ENCODE measurements around the gene DIAPH1.

The DIAPH1 gene

DNA sequence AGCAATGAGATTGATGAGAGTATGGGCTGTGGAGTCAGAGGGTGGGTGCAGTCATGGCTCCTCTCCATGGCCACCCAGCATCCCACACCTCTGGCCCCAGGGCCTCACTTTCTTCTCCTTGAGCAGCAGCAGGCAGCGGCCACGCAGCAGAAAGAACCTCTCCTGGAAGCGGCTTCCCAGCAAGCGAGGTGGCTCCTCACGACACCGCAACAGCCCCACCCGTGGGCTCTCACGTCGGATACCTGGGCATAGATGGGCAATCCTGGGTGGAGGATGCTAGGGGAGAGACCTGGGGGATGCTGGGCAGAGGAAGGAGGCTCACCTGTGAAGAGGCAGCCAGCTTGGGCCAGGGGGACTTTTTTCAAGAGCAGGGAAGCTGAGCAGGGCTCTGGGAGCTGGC lies 37.6 kb upstream of the DIAPH1 start:
- H3K4ac ChIP-seq (ENCODE audit: low read depth in 1 of 2, low read length in 2 of 2): no peak overlapping the region
- H2BK12ac ChIP-seq (ENCODE audit: low read length in 2 of 2): no peak overlapping the region
- no peak overlapping the region for H2BK15ac ChIP-seq (ENCODE audit: low read depth, poor library complexity, severe bottlenecking)
- H3K9ac ChIP-seq (ENCODE audit: low read length): no peak overlapping the region
- H2BK120ac ChIP-seq (ENCODE audit: low read depth, low read length): no peak overlapping the region
- H3K27ac ChIP-seq (ENCODE audit: low read length, poor library complexity, severe bottlenecking): no peak overlapping the region
- H2AFZ ChIP-seq (ENCODE audit: low read depth, low read length): no peak overlapping the region
- no peaks in the 10 kb centered on the region for H3K27me3 ChIP-seq (ENCODE audit: control insufficient read depth in 1 of 2, insufficient read depth in 1 of 2, low read length in 2 of 2)
- H3K79me1 ChIP-seq (replicated peaks; ENCODE audit: low read length, poor library complexity, severe bottlenecking): no peaks in the 10 kb centered on the region
- no peak overlapping the region for H2BK5ac ChIP-seq (ENCODE audit: low read depth, low read length, poor library complexity, severe bottlenecking)
- no peak overlapping the region for H3K4me3 ChIP-seq (ENCODE audit: insufficient read depth in 1 of 2, low read depth in 1 of 2, low read length in 2 of 2)
- H3K9me3 ChIP-seq (ENCODE audit: control insufficient read depth, low read length): no peaks in the 10 kb centered on the region
- no peak for DNase-seq
- peaks cover 18% of the 10 kb centered on the region for H3K4me1 ChIP-seq (ENCODE audit: control insufficient read depth, insufficient read depth, low read depth, low read length)
- peaks cover 31% of the 10 kb centered on the region in 2 experiments for H3K36me3 ChIP-seq (ENCODE audit: control insufficient read depth in 1 of 2, insufficient read depth in 2 of 2, low read depth in 1 of 2, low read length in 2 of 2)
- no peak overlapping the region for H3K18ac ChIP-seq (ENCODE audit: low read depth in 1 of 2, low read length in 2 of 2)
- over 99% methylated on average over 9 of the region's 9 CpGs for WGBS
- no peak overlapping the region for H3K23ac ChIP-seq (ENCODE audit: low read length in 2 of 2)
- H2AK5ac ChIP-seq (ENCODE audit: low read length, severe bottlenecking): peak overlapping the region; percentile 7
- no peak overlapping the region for H3K4me2 ChIP-seq (ENCODE audit: low read length, poor library complexity, severe bottlenecking)
- H3K14ac ChIP-seq (ENCODE audit: low read length in 2 of 2): no peak overlapping the region
- H4K8ac ChIP-seq (ENCODE audit: low read length): no peak overlapping the region
- no peak overlapping the region for H4K91ac ChIP-seq (ENCODE audit: low read length)

DNA sequence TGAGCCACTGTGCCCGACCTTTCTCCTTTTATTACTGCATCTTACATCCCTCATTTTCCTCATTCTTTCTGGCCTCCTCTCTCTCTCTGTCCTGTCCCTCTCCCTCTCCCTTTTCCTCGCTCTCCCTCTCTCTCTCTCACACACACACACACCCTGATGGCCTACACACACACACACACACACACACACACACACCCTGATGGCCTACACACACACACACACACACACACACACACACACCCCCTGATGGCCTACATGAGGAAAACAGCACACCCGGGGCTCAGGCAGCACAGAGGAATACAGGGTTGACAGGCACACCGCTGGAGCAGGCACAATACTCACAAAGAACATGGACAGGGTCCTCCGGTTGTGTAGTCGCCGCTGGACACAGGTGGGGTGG lies 36.2 kb upstream of the DIAPH1 start:
- H3K79me1 ChIP-seq (replicated peaks; ENCODE audit: low read length, poor library complexity, severe bottlenecking): peaks cover 11% of the 10 kb centered on the region
- no peak overlapping the region for H3K18ac ChIP-seq (ENCODE audit: low read depth in 1 of 2, low read length in 2 of 2)
- H2AFZ ChIP-seq (ENCODE audit: low read depth, low read length): no peak overlapping the region
- no peaks in the 10 kb centered on the region for H3K9me3 ChIP-seq (ENCODE audit: control insufficient read depth, low read length)
- H3K9ac ChIP-seq (ENCODE audit: low read length): no peak overlapping the region
- H3K14ac ChIP-seq (ENCODE audit: low read length in 2 of 2): no peak overlapping the region
- no peaks in the 10 kb centered on the region for H3K27me3 ChIP-seq (ENCODE audit: control insufficient read depth in 1 of 2, insufficient read depth in 1 of 2, low read length in 2 of 2)
- WGBS: 91% methylated on average over 7 of the region's 7 CpGs
- H3K4ac ChIP-seq (ENCODE audit: low read depth in 1 of 2, low read length in 2 of 2): no peak overlapping the region
- no peak for DNase-seq
- H4K8ac ChIP-seq (ENCODE audit: low read length): no peak overlapping the region
- peaks cover 27 to 31% of the 10 kb centered on the region in 2 experiments for H3K36me3 ChIP-seq (ENCODE audit: control insufficient read depth in 1 of 2, insufficient read depth in 2 of 2, low read depth in 1 of 2, low read length in 2 of 2)
- H2BK12ac ChIP-seq (ENCODE audit: low read length in 2 of 2): no peak overlapping the region
- peaks cover 27% of the 10 kb centered on the region for H3K4me1 ChIP-seq (ENCODE audit: control insufficient read depth, insufficient read depth, low read depth, low read length)
- H3K23ac ChIP-seq (ENCODE audit: low read length in 2 of 2): no peak overlapping the region
- H2BK120ac ChIP-seq (ENCODE audit: low read depth, low read length): no peak overlapping the region
- H3K4me3 ChIP-seq (ENCODE audit: insufficient read depth in 1 of 2, low read depth in 1 of 2, low read length in 2 of 2): no peak overlapping the region
- no peak overlapping the region for H2AK5ac ChIP-seq (ENCODE audit: low read length, severe bottlenecking)
- no peak overlapping the region for H2BK5ac ChIP-seq (ENCODE audit: low read depth, low read length, poor library complexity, severe bottlenecking)
- H2BK15ac ChIP-seq (ENCODE audit: low read depth, poor library complexity, severe bottlenecking): no peak overlapping the region
- no peak overlapping the region for H4K91ac ChIP-seq (ENCODE audit: low read length)
- H3K27ac ChIP-seq (ENCODE audit: low read length, poor library complexity, severe bottlenecking): no peak overlapping the region
- no peak overlapping the region for H3K4me2 ChIP-seq (ENCODE audit: low read length, poor library complexity, severe bottlenecking)

DNA sequence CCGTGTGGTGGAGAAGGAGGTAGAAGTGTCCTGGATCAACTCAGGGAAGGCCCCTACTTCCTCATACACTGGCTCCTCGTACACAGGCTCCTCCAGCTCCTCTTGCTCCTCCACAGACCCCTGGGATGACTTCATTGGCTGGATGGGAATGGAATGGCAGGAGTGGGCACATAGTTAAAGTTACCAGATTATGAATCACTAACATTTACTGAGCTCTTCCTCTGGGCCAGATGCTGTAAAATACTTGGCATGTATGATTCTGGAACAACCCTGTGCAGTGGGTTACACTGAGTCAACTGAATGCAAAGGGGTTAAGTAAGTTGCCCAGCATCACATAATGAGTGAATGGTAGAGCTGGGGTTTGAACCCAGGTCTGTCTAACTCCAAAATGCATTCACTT lies 35.5 kb upstream of the DIAPH1 start:
- Histone ChIP-seq H3K36me3 (ENCODE audit: control insufficient read depth in 1 of 2, insufficient read depth in 2 of 2, low read depth in 1 of 2, low read length in 2 of 2) (peaks cover 24 to 29% of the 10 kb centered on the region in 2 experiments), H3K4me2 (ENCODE audit: low read length, poor library complexity, severe bottlenecking) (no peak overlapping the region), H3K23ac (ENCODE audit: low read length in 2 of 2) (no peak overlapping the region), H3K9me3 (ENCODE audit: control insufficient read depth, low read length) (no peaks in the 10 kb centered on the region), H2AFZ (ENCODE audit: low read depth, low read length) (no peak overlapping the region), H4K8ac (ENCODE audit: low read length) (no peak overlapping the region), H3K4me3 (ENCODE audit: insufficient read depth in 1 of 2, low read depth in 1 of 2, low read length in 2 of 2) (no peak overlapping the region), H3K9ac (ENCODE audit: low read length) (no peak overlapping the region), H2BK15ac (ENCODE audit: low read depth, poor library complexity, severe bottlenecking) (no peak overlapping the region), H2AK5ac (ENCODE audit: low read length, severe bottlenecking) (no peak overlapping the region), H2BK120ac (ENCODE audit: low read depth, low read length) (no peak overlapping the region), H3K14ac (ENCODE audit: low read length in 2 of 2) (no peak overlapping the region), H3K79me1 (replicated peaks; ENCODE audit: low read length, poor library complexity, severe bottlenecking) (peaks cover 16% of the 10 kb centered on the region), H4K91ac (ENCODE audit: low read length) (no peak overlapping the region), H3K4me1 (ENCODE audit: control insufficient read depth, insufficient read depth, low read depth, low read length) (peaks cover 32% of the 10 kb centered on the region), H3K18ac (ENCODE audit: low read depth in 1 of 2, low read length in 2 of 2) (no peak overlapping the region), H3K27ac (ENCODE audit: low read length, poor library complexity, severe bottlenecking) (peak overlapping the region; percentile 67), H2BK12ac (ENCODE audit: low read length in 2 of 2) (no peak overlapping the region), H2BK5ac (ENCODE audit: low read depth, low read length, poor library complexity, severe bottlenecking) (no peak overlapping the region), H3K4ac (ENCODE audit: low read depth in 1 of 2, low read length in 2 of 2) (no peak overlapping the region), H3K27me3 (ENCODE audit: control insufficient read depth in 1 of 2, insufficient read depth in 1 of 2, low read length in 2 of 2) (no peaks in the 10 kb centered on the region)
- WGBS: no CpG with 5 or more reads among the region's 2 CpGs
- peak; percentile 54 for DNase-seq

DNA sequence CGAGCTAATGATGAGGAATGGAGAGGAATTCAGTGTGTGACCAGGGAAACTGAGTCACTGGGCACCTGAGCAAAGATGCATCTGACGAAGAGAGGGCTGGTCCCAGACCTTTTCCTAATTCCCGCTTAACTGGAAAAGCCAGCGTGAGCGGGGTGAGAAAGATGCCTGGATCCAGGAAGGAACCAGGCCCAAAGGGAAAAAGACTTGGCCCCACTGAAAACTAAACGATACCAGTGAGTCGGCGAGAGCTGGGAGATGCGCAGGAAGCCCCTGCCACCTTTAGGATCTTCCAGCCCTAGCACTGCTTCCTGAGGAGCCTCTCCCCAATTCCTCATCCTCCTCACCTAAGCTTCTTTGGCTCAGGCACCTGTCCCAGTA lies 32.9 kb upstream of the DIAPH1 start:
- no peak overlapping the region for H3K23ac ChIP-seq (ENCODE audit: low read length in 2 of 2)
- H2BK15ac ChIP-seq (ENCODE audit: low read depth, poor library complexity, severe bottlenecking): no peak overlapping the region
- H2AK5ac ChIP-seq (ENCODE audit: low read length, severe bottlenecking): peak overlapping the region; percentile 53
- H3K4me3 ChIP-seq (ENCODE audit: insufficient read depth in 1 of 2, low read depth in 1 of 2, low read length in 2 of 2): peak overlapping the region in 1 of 2 experiments; percentile 92
- no peak overlapping the region for H4K91ac ChIP-seq (ENCODE audit: low read length)
- no peak overlapping the region for H2BK12ac ChIP-seq (ENCODE audit: low read length in 2 of 2)
- peaks cover 24% of the 10 kb centered on the region for H3K79me1 ChIP-seq (replicated peaks; ENCODE audit: low read length, poor library complexity, severe bottlenecking)
- peak overlapping the region; percentile 89 for H3K9ac ChIP-seq (ENCODE audit: low read length)
- H4K8ac ChIP-seq (ENCODE audit: low read length): peak overlapping the region; percentile 83
- peak overlapping the region; percentile 87 for H3K4me2 ChIP-seq (ENCODE audit: low read length, poor library complexity, severe bottlenecking)
- H3K27ac ChIP-seq (ENCODE audit: low read length, poor library complexity, severe bottlenecking): no peak overlapping the region
- H3K9me3 ChIP-seq (ENCODE audit: control insufficient read depth, low read length): no peaks in the 10 kb centered on the region
- H3K4ac ChIP-seq (ENCODE audit: low read depth in 1 of 2, low read length in 2 of 2): peak overlapping the region in 1 of 2 experiments; percentile 35
- peak overlapping the region; percentile 2 for H2BK5ac ChIP-seq (ENCODE audit: low read depth, low read length, poor library complexity, severe bottlenecking)
- H3K27me3 ChIP-seq (ENCODE audit: control insufficient read depth in 1 of 2, insufficient read depth in 1 of 2, low read length in 2 of 2): no peaks in the 10 kb centered on the region
- H3K4me1 ChIP-seq (ENCODE audit: control insufficient read depth, insufficient read depth, low read depth, low read length): peaks cover 30% of the 10 kb centered on the region
- peak overlapping the region in 1 of 2 experiments; percentile 24 for H3K18ac ChIP-seq (ENCODE audit: low read depth in 1 of 2, low read length in 2 of 2)
- H2AFZ ChIP-seq (ENCODE audit: low read depth, low read length): peak overlapping the region; percentile 49
- DNase-seq: no peak
- 62% methylated on average over 9 of the region's 9 CpGs for WGBS
- H2BK120ac ChIP-seq (ENCODE audit: low read depth, low read length): no peak overlapping the region
- no peak overlapping the region for H3K14ac ChIP-seq (ENCODE audit: low read length in 2 of 2)
- H3K36me3 ChIP-seq (ENCODE audit: control insufficient read depth in 1 of 2, insufficient read depth in 2 of 2, low read depth in 1 of 2, low read length in 2 of 2): peaks cover 44 to 47% of the 10 kb centered on the region in 2 experiments

Data from mesenchymal stem cell (in vitro differentiated cells and primary cell).